Measurements from ENCODE around the gene NDUFB7.

- TF ChIP-seq EZH2 (IDR thresholded peaks at IDR 0.05; ENCODE audit: insufficient read depth, poor library complexity, severe bottlenecking) (no peak), EZH2phosphoT487 (IDR thresholded peaks at IDR 0.05; ENCODE audit: insufficient read depth, low read depth) (no peak)
These were observed 46.1 kb downstream of the NDUFB7 start for GRCh38 chr19:14525729-14526128.

Data from GM23248 (cell line).